Body of pancreas (tissue), 4 donors: ENCODE results near the gene MOCS2.

Experiments
- CTCF ChIP-seq, 7 experiments: fragments of 450-650 bp in 4 of 7; fragments of 200-600 bp in 3 of 7; sonication (generic) in 3 of 7; IDR thresholded peaks; one replicate each; pipeline ENCODE4 v1.5.1; 2016 to 2019; ENCODE audit warnings: antibody characterized with exemption in 7 of 7
- POLR2A ChIP-seq, 3 donors: fragments of 450-650 bp; IDR thresholded peaks; one replicate each; pipeline ENCODE4 v1.6.1; 2016; ENCODE audit warnings: antibody characterized with exemption in 3 of 3, mild to moderate bottlenecking in 2 of 3

GRCh38 chr5:53099546-53099945 lies 10.0 kb downstream of the MOCS2 start:
- TF ChIP-seq CTCF (IDR thresholded peaks at IDR 0.05) = no peak
- no peak for TF ChIP-seq POLR2A (IDR thresholded peaks at IDR 0.05)
